Measurements from ENCODE around the gene TSC22D1.

DNA sequence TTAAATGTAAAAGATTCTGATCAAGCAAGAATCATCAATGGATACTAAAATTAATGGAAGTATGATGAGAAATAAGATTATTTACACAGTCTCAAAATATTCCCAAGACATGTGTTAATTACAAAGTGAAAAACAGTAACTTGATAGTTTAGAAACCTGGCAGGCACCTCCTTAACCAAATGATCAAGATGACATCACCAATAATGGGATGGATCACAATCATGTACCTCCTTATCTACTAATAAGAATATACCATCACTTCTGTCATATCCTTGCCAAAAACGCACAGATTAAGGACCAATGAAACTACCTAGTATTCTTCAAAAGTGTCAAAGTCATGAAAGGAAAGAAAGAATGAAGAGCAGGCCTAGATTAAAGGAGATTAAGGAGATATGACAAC lies 30.0 kb downstream of the TSC22D1 start:
- TF ChIP-seq EZH2 (IDR thresholded peaks at IDR 0.05; ENCODE audit: borderline replicate concordance, low read depth, low read length, poor library complexity, severe bottlenecking) (no peak), CTCF (conservative IDR thresholded peaks at IDR 0.05; ENCODE audit: low read depth, low read length) (no peak)

Measured in A673 (cell line).